GM21723 (cell line): ENCODE measurements around the gene CRELD1.

Source experiments
- ATAC-seq: cut with Tn5 transposase; IDR thresholded peaks from one replicate; pipeline ENCODE4 v1.9.1; 2021; ENCODE audit warnings: mild to moderate bottlenecking, moderate library complexity; ENCODE audit not compliant: unreplicated experiment

CRELD1 gene

DNA sequence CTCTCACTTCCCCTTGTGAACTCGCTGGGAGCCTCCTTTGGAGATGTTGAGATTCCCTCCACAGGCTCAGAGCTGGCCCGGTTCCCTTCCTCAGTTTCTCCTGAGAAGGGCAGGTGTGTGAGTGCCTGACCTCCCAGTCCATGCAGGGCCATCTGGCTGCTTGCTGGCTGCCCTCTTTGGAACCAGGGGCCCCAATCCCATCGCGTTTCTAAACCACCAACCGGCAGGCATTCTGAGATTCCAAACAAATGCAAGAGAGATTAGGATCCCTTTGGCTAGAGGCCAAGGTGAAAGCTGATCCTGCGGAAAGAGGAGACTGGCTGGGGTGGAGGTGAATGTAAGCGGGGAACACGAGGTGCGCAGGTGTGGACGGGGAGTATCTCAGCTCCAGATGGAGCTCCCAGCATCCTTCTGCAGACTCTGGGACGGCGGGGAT is 21.5 kb downstream of the CRELD1 start:
- no peak for ATAC-seq

DNA sequence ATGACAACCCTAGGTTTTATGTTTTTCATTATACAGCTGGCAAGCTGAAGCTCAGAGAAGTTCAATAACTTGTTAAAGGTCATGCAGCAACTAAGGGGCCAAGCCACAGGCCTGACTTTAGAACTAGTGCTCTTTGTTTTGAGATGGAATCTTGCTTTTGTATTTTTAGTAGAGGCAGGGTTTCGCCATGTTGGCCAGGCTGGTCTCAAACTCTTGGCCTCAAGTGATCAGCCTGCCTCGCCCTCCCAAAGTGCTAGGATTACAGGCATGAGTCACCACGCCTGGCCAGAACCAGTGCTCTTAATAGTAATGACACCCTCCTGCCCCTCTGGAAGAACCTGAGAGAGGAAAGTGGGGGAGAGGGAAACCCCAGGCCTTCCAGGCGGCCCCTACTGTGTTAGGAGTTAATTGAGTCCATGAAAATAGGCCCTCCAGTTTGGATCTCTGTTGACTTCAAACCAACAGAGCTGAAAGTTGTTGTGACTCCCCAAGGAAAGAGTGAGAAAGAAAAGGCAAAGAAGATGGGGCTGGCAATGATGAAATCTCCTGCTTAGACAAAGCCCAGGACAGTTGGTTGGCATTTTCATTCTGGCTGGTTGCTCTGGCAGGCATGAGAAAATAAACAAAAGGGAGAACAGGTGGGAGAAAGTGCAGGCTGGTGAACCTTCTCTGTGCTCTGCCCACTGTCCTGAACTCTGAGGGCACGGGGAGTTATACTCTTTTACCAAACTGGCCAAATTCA is 22.1 kb downstream of the CRELD1 start:
- no peak for ATAC-seq

DNA sequence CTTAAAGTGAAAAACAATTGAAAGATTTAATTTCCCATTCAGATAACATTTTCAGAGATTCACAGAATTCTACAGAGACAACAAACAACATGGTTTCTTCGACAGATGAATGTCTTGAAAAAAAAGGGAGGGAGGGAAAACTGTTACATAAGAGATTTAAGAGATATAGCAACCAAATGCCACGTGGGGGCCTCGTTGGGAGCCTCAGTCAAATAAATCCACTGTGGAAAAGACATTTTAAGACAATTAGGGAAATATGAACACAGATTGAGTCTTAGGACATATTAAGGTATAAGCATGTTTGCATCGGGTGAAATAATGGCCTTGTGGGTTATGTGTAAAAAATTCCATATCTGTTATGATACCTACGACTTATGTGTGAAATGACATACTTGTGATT is 23.6 kb downstream of the CRELD1 start:
- ATAC-seq: no peak

DNA sequence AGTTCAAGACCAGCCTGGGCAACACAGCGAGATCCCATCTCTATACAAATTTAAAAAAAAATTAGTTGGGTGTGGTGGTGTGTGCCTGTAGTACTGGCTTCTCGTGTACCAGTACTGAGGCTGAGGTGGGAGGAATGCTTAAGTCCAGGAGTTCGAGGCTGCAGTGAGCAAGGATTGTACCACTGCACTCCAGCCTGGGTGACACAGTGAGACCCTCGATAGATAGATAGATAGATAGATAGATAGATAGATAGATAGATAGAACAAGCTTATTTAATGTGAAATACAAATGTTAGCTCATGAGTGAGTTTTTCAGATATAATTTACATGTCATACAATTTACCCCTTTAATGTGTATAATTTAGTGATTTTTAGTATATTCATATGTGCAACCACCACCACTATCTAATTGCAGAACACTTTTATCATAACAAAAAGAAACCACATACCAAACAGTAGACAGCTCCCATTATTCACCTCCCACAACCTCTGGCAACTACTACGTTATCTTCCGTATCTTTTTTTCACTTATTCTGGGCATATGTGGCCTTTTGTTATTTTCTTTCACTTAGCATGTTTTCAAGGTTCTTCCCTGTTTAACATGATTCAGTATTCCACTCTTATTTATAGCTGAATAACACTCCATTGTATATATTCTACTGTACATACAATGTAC is 31.7 kb downstream of the CRELD1 start:
- no peak for ATAC-seq

DNA sequence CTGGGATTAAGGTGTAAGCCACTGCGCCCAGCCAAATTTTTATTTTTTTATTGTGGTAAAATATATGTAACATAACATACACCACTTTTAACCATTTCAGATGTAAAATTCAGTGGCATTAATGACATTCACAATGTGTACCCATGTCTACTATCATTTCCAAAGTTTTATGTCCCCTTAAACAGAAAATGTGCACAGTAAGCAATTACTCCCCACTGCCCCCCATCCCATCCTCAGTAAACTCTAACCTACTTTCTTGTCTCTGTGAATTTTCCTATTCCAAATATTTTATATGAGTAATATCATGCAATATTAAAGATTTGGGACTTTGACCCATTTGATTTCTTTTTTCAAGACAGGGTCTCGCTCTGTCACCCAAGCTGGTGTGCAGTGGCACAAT is 33.2 kb downstream of the CRELD1 start:
- ATAC-seq: no peak

DNA sequence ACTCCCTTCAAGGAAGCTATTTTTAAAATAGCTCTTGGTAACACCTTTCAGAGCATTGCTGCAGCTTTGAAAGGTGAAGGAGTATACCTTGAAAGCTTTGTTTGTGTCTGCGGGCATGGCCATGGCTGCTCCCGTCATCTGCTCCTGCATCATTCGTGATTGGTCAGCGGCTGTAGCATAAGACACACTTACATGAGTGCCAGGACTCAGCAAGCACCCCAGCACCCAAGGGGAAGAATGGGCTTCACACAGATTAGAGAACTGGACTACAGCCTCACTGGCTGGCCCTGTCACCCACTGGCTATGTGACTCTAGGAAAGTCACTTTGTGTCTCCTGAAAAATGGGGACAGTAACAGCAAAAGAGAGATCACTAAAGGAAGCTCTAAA is 36.0 kb downstream of the CRELD1 start:
- no peak for ATAC-seq

DNA sequence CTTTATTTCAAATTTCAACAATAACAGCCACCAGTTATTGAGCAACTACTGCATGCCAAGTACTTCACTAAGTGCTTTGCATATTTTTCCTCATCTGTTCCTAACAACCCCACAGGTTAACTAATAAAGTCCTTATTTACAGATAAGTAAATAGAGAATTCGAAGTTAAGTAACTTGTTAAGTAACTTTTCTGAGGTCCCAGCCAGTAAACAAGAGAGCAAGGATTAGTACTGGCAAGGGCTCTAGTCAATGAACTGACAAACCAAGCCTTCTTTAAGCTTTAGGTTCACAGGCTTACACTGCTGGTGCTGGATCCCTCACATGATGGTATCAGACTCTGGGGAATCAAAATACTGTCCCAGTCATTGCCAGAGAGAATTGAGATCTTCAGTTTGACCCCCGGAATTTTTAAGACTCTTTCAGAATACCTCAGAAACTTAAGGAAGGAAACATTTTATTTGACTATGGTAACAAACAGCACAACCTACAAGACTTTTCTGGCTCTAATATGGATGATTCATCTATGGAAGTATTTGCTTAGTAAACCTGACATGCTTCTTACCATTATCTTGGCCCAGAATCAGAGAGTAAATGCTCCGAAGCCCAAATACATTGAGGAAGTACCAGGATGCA is 36.5 kb downstream of the CRELD1 start:
- no peak for ATAC-seq

DNA sequence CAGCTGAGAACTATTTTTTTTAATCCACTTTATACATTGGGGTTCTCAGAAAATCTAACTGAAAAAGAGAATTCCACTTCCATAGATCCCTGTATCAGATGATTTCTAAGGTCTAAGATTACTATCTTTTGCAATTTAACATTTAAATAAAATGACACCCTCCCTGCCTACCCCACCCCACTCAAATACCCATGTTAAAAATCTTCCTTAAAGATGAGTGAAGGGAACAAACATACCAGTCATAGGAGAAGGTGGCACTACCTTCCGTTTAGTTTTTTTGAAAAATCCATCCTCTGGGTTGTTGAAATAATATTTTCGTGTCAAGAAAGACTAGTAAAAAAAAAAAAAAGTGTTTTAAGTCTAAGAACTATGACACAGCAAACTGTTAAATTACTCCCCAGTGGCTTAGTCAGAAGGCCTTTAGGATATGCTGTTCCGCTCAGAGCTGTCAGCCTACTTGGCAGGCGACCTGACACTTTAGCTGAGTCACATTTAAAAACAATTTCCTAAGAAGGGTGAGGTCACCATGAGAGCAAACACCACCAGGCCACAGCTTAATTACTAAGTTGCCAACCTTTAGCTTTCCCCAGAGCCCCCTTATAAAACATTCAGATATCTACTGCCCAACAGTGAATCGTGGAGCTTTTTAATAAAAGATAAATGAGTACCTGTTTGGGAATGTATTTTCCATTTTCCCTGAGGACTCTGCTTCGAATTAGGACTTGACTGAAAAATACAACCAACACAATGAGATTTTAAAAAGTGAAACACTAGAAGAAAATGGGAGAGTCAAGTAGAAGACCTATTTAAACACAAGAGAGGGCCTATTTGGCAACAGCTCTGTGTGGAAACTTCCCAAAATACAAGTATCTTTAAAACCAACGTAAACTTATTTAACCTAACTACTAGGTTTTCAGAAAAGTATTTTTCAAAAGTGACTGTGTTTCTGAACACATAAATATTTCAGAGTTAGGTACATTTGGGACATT is 43.4 kb downstream of the CRELD1 start:
- ATAC-seq: no peak

DNA sequence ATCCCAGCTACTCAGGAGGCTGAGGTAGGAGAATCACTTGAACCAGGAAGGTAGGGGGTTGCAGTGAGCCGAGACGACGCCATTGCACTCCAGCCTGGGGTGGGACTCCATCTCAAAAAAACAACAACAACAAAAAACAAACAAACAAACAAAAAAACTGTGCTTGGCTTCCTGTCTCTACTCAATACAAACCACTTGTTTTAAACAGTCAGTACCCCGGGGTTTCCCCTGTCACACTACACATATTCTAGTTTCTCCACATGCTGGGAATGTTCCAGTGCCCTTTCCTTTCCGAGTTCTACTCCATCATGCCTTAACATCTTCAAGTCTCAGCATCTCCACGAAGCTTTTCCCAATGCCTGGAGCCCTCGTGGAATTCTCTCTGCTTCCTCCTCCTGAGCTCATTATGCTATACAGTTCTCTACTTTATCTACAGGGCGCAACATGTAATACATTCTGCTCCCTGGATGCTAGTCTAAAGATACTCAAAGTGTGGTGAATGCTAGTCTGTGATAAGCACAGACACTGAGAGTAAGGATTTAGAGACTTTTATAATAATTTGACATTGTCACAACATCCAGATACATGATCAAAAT is 45.2 kb downstream of the CRELD1 start:
- ATAC-seq: no peak

DNA sequence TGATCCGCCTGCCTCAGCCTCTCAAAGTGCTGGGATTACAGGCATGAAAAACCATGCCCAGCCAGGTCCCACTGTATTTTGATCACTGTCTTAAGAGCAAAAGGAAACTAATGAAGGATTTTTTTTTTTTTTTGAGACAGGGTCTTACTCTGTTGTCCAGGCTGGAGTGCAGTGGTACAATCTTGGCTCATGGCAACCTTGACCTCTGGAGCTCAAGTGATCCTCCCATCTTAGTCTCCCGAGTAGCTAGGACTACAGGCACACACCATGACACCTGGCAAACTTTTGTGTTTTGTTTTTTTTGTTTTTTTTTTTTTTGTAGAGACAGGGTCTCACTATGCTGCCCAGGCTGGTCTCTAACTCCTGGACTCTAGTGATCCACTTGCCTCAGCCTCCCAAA is 46.6 kb downstream of the CRELD1 start:
- no peak for ATAC-seq

DNA sequence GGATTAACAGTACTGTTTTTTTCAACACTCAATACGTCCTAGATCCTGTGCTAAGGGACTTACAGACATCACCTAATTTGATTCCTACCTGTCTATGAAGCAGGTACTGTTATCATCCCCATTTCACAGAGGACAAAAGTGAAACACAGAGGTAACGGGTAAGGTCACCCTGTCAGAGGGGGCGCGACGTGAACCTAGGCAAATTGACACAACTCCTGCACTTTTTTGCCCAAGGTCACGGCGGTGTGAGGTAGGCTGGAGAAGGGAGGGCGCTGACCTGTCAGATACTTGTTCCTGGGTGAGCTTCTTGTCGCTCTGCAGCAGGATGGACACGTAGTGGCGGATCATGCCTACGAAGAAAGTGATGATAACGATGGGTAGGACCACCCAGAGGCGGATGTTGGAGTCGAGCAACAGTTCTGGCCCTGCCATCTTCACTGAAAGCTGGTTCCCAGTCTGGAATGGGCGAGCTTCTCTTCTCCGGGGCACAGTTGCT is 52.6 kb downstream of the CRELD1 start:
- no peak for ATAC-seq

DNA sequence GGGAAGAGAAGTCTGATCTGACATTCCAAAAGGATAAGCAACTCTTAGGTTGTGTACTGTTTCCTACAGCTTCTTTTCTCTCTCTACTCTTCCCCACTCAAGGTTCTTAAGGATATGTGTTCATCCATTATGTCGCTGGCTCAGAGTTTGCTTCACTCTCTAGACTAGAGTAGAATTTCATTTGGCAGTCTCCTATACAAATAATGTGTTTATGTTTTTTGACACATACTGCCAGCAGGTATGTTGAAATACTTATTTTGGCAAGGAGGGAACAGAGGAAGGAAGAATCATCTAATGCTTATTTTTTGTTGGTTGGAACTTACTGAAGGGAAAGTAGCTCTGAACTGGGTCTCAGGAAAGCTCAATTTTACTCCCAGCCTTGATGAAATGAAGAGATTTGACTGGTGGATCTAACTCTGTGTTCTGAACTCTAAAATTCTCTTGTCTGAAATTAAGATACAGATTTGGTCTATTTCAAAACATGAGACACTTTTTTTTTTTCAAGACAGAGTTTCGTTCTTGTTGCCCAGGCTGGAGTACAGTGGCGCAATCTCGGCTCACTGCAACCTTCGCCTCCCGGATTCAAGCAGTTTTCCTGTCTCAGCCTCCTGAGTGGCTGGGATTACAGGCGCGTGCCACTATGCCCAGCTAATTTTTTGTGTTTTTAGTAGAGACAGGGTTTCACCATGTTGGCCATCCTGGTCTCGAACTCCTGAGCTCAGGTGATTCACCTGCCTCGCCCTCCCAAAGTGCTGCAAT is 60.6 kb downstream of the CRELD1 start:
- no peak for ATAC-seq
